ENCODE data around the gene ZSCAN23. TPM values are rescaled to one million over a fixed set of nuclear protein-coding genes. Genes with fewer than 3 reads are reported as not detected.

Gene ZSCAN23
- total and polyA plus RNA-seq, 9 of the 15 experiments (the other 6 are each of a cell fraction or from before 2014, with no cell fraction given) = 0.05 to 0.29 (median 0.21) TPM; not detected in 1

DNA sequence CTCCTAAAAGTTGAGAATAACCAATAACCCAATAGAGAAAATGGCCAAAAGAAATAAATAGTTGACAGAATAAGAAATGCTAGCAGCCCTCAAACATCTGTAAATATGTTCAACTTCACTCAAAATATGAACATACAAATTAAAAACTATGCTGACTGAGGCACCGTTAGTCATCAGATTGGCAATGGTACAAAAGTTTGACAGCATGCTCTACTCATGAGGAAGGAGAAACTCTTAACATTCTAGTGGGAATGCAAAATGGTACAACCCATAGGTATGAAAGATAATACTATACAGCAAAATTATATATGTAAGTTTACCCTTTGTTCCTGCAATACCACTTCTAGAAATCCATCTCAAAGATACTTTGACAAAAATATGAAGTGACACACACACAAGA is 42.1 kb downstream of the ZSCAN23 start (continued):
- TF ChIP-seq CEBPG (CRISPR knock-in tag; IDR thresholded peaks at IDR 0.05) (no peak), CEBPG (tag; conservative IDR thresholded peaks at IDR 0.05 in 1 of 2, IDR thresholded peaks at IDR 0.05 in 1 of 2) (0 out of 4 replicates have a peak, but pooled peaks of 1 of the 2 experiments have one; percentile 4), ZNF764 (CRISPR knock-in tag; IDR thresholded peaks at IDR 0.05; ENCODE audit: low read depth) (no peak), SOX6 (IDR thresholded peaks at IDR 0.05) (no peak), NUFIP1 (IDR thresholded peaks at IDR 0.05; ENCODE audit: partially characterized antibody) (no peak), HSF4 (CRISPR knock-in tag; IDR thresholded peaks at IDR 0.05; ENCODE audit: borderline replicate concordance) (no peak)
- TF ChIP-seq, protein P1, sequence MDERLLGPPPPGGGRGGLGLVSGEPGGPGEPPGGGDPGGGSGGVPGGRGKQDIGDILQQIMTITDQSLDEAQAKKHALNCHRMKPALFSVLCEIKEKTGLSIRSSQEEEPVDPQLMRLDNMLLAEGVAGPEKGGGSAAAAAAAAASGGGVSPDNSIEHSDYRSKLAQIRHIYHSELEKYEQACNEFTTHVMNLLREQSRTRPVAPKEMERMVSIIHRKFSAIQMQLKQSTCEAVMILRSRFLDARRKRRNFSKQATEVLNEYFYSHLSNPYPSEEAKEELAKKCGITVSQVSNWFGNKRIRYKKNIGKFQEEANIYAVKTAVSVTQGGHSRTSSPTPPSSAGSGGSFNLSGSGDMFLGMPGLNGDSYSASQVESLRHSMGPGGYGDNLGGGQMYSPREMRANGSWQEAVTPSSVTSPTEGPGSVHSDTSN (CRISPR knock-in tag; IDR thresholded peaks at IDR 0.05; ENCODE audit: low read depth) = no peak
- TF ChIP-seq, protein P1 (tag; conservative IDR thresholded peaks at IDR 0.05; ENCODE audit: low read depth) = 0 out of 2 replicates have a peak, but pooled peaks have one; percentile 37
- TF ChIP-seq, protein P2, sequence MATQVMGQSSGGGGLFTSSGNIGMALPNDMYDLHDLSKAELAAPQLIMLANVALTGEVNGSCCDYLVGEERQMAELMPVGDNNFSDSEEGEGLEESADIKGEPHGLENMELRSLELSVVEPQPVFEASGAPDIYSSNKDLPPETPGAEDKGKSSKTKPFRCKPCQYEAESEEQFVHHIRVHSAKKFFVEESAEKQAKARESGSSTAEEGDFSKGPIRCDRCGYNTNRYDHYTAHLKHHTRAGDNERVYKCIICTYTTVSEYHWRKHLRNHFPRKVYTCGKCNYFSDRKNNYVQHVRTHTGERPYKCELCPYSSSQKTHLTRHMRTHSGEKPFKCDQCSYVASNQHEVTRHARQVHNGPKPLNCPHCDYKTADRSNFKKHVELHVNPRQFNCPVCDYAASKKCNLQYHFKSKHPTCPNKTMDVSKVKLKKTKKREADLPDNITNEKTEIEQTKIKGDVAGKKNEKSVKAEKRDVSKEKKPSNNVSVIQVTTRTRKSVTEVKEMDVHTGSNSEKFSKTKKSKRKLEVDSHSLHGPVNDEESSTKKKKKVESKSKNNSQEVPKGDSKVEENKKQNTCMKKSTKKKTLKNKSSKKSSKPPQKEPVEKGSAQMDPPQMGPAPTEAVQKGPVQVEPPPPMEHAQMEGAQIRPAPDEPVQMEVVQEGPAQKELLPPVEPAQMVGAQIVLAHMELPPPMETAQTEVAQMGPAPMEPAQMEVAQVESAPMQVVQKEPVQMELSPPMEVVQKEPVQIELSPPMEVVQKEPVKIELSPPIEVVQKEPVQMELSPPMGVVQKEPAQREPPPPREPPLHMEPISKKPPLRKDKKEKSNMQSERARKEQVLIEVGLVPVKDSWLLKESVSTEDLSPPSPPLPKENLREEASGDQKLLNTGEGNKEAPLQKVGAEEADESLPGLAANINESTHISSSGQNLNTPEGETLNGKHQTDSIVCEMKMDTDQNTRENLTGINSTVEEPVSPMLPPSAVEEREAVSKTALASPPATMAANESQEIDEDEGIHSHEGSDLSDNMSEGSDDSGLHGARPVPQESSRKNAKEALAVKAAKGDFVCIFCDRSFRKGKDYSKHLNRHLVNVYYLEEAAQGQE (IDR thresholded peaks at IDR 0.05; ENCODE audit: borderline replicate concordance) = 0 out of 2 replicates have a peak, but pooled peaks have one; percentile 1
- TF ChIP-seq, protein P2 (CRISPR knock-in tag; IDR thresholded peaks at IDR 0.05; ENCODE audit: low read depth) = no peak
